Panc1 (cell line): Measurements from ENCODE around the gene CNN2. TPM values are rescaled to one million over a fixed set of nuclear protein-coding genes. Genes with fewer than 3 reads are reported as not detected.

Experiments used
- ATAC-seq: fragments of 200-7000 bp; cut with Tn5 transposase; 2 replicates; pipeline ENCODE4 v1.9.1; 2020; ENCODE audit warnings: mild to moderate bottlenecking, moderate library complexity
- BruUV-seq: library from RNA; stranded (reverse); fragments of 400-500 nt; replicated peaks from 2 replicates; lab custom pipeline; 2021; lab: Mats Ljungman, UMichigan
- CTCF ChIA-PET: fragments of 300-600 bp; sonication (Branson Sonifier 250); formaldehyde crosslinking; loops from one replicate; lab custom pipeline; 2022; ENCODE audit warnings: antibody characterized with exemption; lab: Charles Lee
- POLR2A ChIA-PET: fragments of 300-600 bp; sonication (Branson Sonifier 250); formaldehyde crosslinking; loops from one replicate; lab custom pipeline; 2022; ENCODE audit warnings: antibody characterized with exemption; lab: Charles Lee
- DNase-seq: peaks from one replicate; pipeline ENCODE4 v3.0.0-alpha.2; 2010; ENCODE audit warnings: low read depth, low spot score
- H3K27ac ChIP-seq: 2 replicates; pipeline ENCODE4 v1.5.1; 2011; ENCODE audit warnings: mild to moderate bottlenecking, low read length, inconsistent platforms
- H3K27me3 ChIP-seq: fragments of 200-500 bp; sonication (Bioruptor generic); 2 replicates; pipeline ENCODE4 v1.6.0; 2014; ENCODE audit warnings: low read length, inconsistent platforms; ENCODE audit not compliant: control insufficient read depth, insufficient read depth
- H3K36me3 ChIP-seq: fragments of 200-500 bp; sonication (Bioruptor generic); 2 replicates; pipeline ENCODE4 v1.5.1; 2014; ENCODE audit warnings: inconsistent platforms, mild to moderate bottlenecking, low read length, moderate library complexity; ENCODE audit not compliant: control insufficient read depth, insufficient read depth
- H3K4me1 ChIP-seq: 2 replicates; pipeline ENCODE4 v1.5.1; 2011; ENCODE audit warnings: inconsistent platforms, mild to moderate bottlenecking, low read length, moderate library complexity; ENCODE audit not compliant: control insufficient read depth, insufficient read depth
- H3K4me3 ChIP-seq, 2 experiments: 2 replicates each; pipeline ENCODE4 v1.5.1; 2011 to 2012; ENCODE audit warnings: low read depth in 2 of 2, low read length in 2 of 2, mild to moderate bottlenecking in 2 of 2, inconsistent platforms in 1 of 2, moderate library complexity in 1 of 2
- H3K9me3 ChIP-seq: fragments of 200-500 bp; sonication (Bioruptor generic); 2 replicates; pipeline ENCODE4 v1.5.1; 2014; ENCODE audit warnings: low read depth, mild to moderate bottlenecking, inconsistent platforms, low read length, moderate library complexity; ENCODE audit not compliant: control insufficient read depth, insufficient read depth
- CTCF ChIP-seq: fragments of 450-650 bp; IDR thresholded peaks from 2 replicates; pipeline ENCODE4 v1.5.1; 2017; ENCODE audit warnings: mild to moderate bottlenecking
- POLR2AphosphoS5 ChIP-seq: IDR thresholded peaks from 2 replicates; pipeline ENCODE4 v1.6.1; 2012; ENCODE audit warnings: mild to moderate bottlenecking, low read depth, low read length, moderate library complexity
- REST ChIP-seq, 2 experiments: IDR thresholded peaks; 2 replicates each; pipeline ENCODE4 v1.6.1; 2011 to 2012; ENCODE audit warnings: low read depth in 2 of 2, control low read depth in 1 of 2, low read length in 1 of 2, mild to moderate bottlenecking in 1 of 2, moderate library complexity in 1 of 2; ENCODE audit not compliant: insufficient read depth in 1 of 2
- SIN3A ChIP-seq: IDR thresholded peaks from 2 replicates; pipeline ENCODE4 v1.6.1; 2012; ENCODE audit warnings: low read depth, mild to moderate bottlenecking, low read length, moderate library complexity, borderline replicate concordance; ENCODE audit not compliant: insufficient read depth
- TCF7L2 ChIP-seq: IDR thresholded peaks from 2 replicates; pipeline ENCODE4 v1.6.1; 2011; ENCODE audit warnings: mild to moderate bottlenecking, low read depth, low read length, inconsistent platforms
- in situ Hi-C: cut with HindIII; loops from 2 replicates; pipeline ENCODE4 v1.10.0; 2016; ENCODE audit warnings: low sequenced_read_pairs, low pct_unique_long_range_greater_than_20kb
- intact Hi-C: fragments of 100-400 bp; cut with micrococcal nuclease; formaldehyde crosslinking; loops from one replicate; pipeline ENCODE4 v1.10.0; 2022; ENCODE audit not compliant: unreplicated experiment
- total RNA-seq: library from RNA; stranded (reverse); gene quantifications from one replicate; pipeline ENCODE4 v1.2.1, GENCODE V29; 2021; ENCODE audit not compliant: unreplicated experiment

Gene CNN2
- total RNA-seq, 1 experiment from 2014 or later, result 203 TPM

GRCh38 chr19:1047696-1048147 lies 21.3 kb downstream of the CNN2 start:
- H3K36me3 ChIP-seq, result no peaks in the 10 kb centered on the region
- H3K27me3 ChIP-seq, result no peaks in the 10 kb centered on the region
- no TSS peak for BruUV-seq
- no peak overlapping the region for H3K27ac ChIP-seq
- POLR2A ChIA-PET, result no interaction called here
- H3K4me3 ChIP-seq, result no peak overlapping the region
- no peaks in the 10 kb centered on the region for H3K9me3 ChIP-seq
- H3K4me1 ChIP-seq, result peaks cover 6% of the 10 kb centered on the region
- DNase-seq, result no peak
- ATAC-seq, result no peak
- intact Hi-C loops, result no loop called here
- CTCF ChIA-PET, result interaction anchor here (0.6 to 1.0 kb wide), 2 partner anchors 17 to 38 kb away, joined by 3 to 7 read pairs; no protein-coding TSS in a partner anchor
- in situ Hi-C loops, result no loop called here
- no peak for TF ChIP-seq SIN3A
- TF ChIP-seq TCF7L2, result no peak
- no peak for TF ChIP-seq POLR2AphosphoS5
- no peak for TF ChIP-seq REST (IDR thresholded peaks at IDR 0.05; ENCODE audit: insufficient read depth in 1 of 2, low read depth in 2 of 2, low read length in 1 of 2)
- TF ChIP-seq CTCF, result no peak

- H3K27ac ChIP-seq, result no peak overlapping the region
- intact Hi-C loops (no loop called here), in situ Hi-C loops (no loop called here)
- CTCF ChIA-PET, result no interaction called here
- no peak overlapping the region for H3K4me3 ChIP-seq
- no peaks in the 10 kb centered on the region for H3K9me3 ChIP-seq
- H3K27me3 ChIP-seq, result no peaks in the 10 kb centered on the region
- TF ChIP-seq TCF7L2, result no peak
- no peak for TF ChIP-seq POLR2AphosphoS5
- TF ChIP-seq CTCF, result no peak
- TF ChIP-seq REST (IDR thresholded peaks at IDR 0.05; ENCODE audit: insufficient read depth in 1 of 2, low read depth in 2 of 2, low read length in 1 of 2), result no peak
- no peak for TF ChIP-seq SIN3A
- H3K36me3 ChIP-seq, result no peaks in the 10 kb centered on the region
- POLR2A ChIA-PET, result no interaction called here
- DNase-seq, result no peak
- no peak for ATAC-seq
- BruUV-seq, result no TSS peak
- no peaks in the 10 kb centered on the region for H3K4me1 ChIP-seq
Observed at GRCh38 chr19:1049106-1049505, 22.7 kb downstream of the CNN2 start.
